Suprapubic skin (tissue), 3 donors: ENCODE measurements around the gene ESPNL.

Experiments
- EP300 ChIP-seq: sonication (generic); formaldehyde crosslinking; IDR thresholded peaks from one replicate; pipeline ENCODE4 v1.6.1; 2017; ENCODE audit warnings: antibody characterized with exemption
- TF ChIP-seq, protein P1 (sequence below), 2 donors: fragments of 200-600 bp in 1 of 2; fragments of 450-650 bp in 1 of 2; sonication (generic) in 1 of 2; IDR thresholded peaks; one replicate each; pipeline ENCODE4 v1.5.1; 2016 to 2019; ENCODE audit warnings: antibody characterized with exemption in 2 of 2, mild to moderate bottlenecking in 1 of 2, moderate library complexity in 1 of 2

DNA sequence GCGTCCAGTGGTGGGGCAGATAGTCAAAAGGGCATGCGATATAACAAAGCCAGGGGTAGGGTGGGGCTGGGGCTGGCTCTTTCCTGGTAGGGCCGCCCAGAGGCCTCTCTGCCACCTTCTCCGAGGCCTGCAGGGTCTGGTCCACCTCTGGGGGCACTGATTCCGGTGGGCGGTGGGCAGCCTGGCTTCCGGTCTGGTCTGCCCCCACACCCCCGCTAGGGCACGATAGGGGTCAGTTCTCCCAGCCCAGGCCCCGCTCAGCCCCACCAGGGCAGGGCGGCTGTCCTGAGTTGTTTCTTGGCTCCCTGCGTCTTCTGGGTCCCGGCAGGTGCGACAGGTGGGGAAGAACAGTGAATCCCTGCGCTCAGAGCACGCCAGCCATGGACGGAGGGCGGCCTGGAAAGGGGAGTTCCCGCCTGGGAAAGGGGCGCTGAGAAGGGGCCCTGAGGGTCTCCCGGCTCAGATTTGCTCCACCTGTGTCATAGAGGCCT is 57.9 kb downstream of the ESPNL start:
- TF ChIP-seq, protein P1, sequence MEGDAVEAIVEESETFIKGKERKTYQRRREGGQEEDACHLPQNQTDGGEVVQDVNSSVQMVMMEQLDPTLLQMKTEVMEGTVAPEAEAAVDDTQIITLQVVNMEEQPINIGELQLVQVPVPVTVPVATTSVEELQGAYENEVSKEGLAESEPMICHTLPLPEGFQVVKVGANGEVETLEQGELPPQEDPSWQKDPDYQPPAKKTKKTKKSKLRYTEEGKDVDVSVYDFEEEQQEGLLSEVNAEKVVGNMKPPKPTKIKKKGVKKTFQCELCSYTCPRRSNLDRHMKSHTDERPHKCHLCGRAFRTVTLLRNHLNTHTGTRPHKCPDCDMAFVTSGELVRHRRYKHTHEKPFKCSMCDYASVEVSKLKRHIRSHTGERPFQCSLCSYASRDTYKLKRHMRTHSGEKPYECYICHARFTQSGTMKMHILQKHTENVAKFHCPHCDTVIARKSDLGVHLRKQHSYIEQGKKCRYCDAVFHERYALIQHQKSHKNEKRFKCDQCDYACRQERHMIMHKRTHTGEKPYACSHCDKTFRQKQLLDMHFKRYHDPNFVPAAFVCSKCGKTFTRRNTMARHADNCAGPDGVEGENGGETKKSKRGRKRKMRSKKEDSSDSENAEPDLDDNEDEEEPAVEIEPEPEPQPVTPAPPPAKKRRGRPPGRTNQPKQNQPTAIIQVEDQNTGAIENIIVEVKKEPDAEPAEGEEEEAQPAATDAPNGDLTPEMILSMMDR (IDR thresholded peaks at IDR 0.05): no peak
- TF ChIP-seq EP300: no peak
